Measurements from ENCODE around the gene KLK7.

DNA sequence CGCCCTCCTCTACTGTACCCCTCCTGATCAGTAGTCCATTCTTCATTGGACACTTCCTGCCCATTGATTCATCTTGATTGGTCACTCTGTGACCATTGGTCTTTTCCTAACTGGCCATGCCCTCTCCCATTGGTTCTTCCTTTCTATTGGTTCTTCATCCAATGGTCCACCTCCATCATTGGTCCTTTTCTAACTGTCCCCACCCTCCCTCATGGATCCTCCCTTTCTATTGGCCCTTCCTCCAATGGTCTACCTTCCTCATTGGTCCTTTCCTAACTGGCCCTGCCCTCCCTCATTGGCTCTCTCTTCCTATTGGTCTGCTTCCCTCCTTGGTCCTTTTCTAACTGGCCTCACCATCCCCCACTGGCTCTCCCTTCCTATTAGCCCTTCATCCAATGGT is 21.5 kb downstream of the KLK7 start:
- TF ChIP-seq, protein P1, sequence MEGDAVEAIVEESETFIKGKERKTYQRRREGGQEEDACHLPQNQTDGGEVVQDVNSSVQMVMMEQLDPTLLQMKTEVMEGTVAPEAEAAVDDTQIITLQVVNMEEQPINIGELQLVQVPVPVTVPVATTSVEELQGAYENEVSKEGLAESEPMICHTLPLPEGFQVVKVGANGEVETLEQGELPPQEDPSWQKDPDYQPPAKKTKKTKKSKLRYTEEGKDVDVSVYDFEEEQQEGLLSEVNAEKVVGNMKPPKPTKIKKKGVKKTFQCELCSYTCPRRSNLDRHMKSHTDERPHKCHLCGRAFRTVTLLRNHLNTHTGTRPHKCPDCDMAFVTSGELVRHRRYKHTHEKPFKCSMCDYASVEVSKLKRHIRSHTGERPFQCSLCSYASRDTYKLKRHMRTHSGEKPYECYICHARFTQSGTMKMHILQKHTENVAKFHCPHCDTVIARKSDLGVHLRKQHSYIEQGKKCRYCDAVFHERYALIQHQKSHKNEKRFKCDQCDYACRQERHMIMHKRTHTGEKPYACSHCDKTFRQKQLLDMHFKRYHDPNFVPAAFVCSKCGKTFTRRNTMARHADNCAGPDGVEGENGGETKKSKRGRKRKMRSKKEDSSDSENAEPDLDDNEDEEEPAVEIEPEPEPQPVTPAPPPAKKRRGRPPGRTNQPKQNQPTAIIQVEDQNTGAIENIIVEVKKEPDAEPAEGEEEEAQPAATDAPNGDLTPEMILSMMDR (conservative IDR thresholded peaks at IDR 0.05; ENCODE audit: low read depth, low read length) = no peak
- TF ChIP-seq EZH2phosphoT487 (IDR thresholded peaks at IDR 0.05; ENCODE audit: borderline replicate concordance, low read length) = no peak

All from PC-3 (cell line).